ENCODE measurements around the gene FOXP1. TPM values are rescaled to one million over a fixed set of nuclear protein-coding genes. Genes with fewer than 3 reads are reported as not detected.

Gene FOXP1
- total RNA-seq, 4 donors from 2014 or later = 86.4 to 107 (median 93.8) TPM

DNA sequence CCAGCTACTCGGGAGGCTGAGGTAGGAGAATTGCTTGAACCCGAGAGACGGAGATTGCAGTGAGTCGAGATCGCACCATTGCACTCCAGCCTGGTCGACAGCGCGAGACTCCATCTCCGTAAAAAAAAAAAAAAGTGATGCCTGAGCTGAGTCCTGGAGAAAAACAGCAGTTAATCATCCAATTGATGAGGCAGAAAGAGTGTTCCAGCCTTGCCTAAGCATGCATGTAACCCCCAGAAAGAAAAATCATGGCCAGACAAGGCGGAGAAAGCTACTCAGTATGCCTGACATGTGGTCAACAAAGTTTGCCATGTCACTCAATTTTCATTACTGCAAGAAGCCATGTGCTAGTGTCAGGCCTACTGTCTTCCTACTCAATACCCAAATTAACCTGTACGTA lies 678.0 kb downstream of the FOXP1 start:
- no peaks in the 10 kb centered on the region for H3K27me3 ChIP-seq
- H3K9me3 ChIP-seq = peaks cover 0 to 7% (median 0%) of the 10 kb centered on the region in 4 donors
- H3K4me3 ChIP-seq = no peak overlapping the region
- 92 to 96% methylated on average over 11 of the region's 11 CpGs for WGBS, 2 donors
- no peaks in the 10 kb centered on the region for H3K4me1 ChIP-seq
- no peaks in the 10 kb centered on the region for H3K36me3 ChIP-seq
- TF ChIP-seq EP300 (IDR thresholded peaks at IDR 0.05) = no peak
- TF ChIP-seq POLR2A (IDR thresholded peaks at IDR 0.05) = no peak
- TF ChIP-seq CTCF (IDR thresholded peaks at IDR 0.05) = no peak
- no peak overlapping the region for H3K27ac ChIP-seq
- no peak for DNase-seq (ENCODE audit: low spot score in 2 of 2)

Small RNA genes within 50 kb of the gene (small RNA-seq; reads per million reads assigned to genes)
- not detected for gene MIR1284

Other genes starting within 250 kb of the FOXP1 start
- 10 to 100 TPM; 11.2 to 23.8 (median 16.0) TPM for gene EIF4E3, start 141.7 kb upstream of the FOXP1 start, total RNA-seq
- gene GPR27, start 170.1 kb upstream of the FOXP1 start, total RNA-seq = 1 to 10 TPM; 2.9 to 6.9 (median 4.0) TPM
- under 1 TPM in 1 of 4 donors, not detected in 3; 0.21 TPM for gene PROK2, start 201.4 kb upstream of the FOXP1 start, total RNA-seq